Caco-2 (cell line): ENCODE measurements around the gene COL5A1. TPM values are rescaled to one million over a fixed set of nuclear protein-coding genes. Genes with fewer than 3 reads are reported as not detected.
"Not testable (repeated sequence)": the region's sequence is repeated elsewhere in the genome, so short reads cannot be mapped to it uniquely, and the experiment has no call there.

Experiments
- BruUV-seq: library from RNA; stranded (reverse); fragments of 400-500 nt; replicated peaks from 2 replicates; lab custom pipeline; 2021; lab: Mats Ljungman, UMichigan
- CTCF ChIA-PET: fragments of 300-600 bp; sonication (Branson Sonifier 250); formaldehyde crosslinking; loops from one replicate; lab custom pipeline; 2022; ENCODE audit warnings: antibody characterized with exemption; lab: Charles Lee
- POLR2A ChIA-PET: fragments of 300-600 bp; sonication (Branson Sonifier 250); formaldehyde crosslinking; loops from one replicate; lab custom pipeline; 2022; ENCODE audit warnings: antibody characterized with exemption; lab: Charles Lee
- DNase-seq, 2 experiments: peaks; one replicate each; pipeline versions ENCODE4 v3.0.0 to v3.0.0-alpha.2; 2020 to 2022
- H3K27me3 ChIP-seq: replicated peaks from 2 replicates; pipeline ENCODE4 v1.6.0; 2011; ENCODE audit warnings: low read length; ENCODE audit not compliant: control insufficient read depth, insufficient read depth
- H3K36me3 ChIP-seq: 2 replicates; pipeline ENCODE4 v1.5.1; 2011; ENCODE audit warnings: low read length; ENCODE audit not compliant: control insufficient read depth, insufficient read depth
- H3K4me1 ChIP-seq: fragments of 250-450 bp; sonication (Bioruptor Pico); 2 replicates; pipeline ENCODE4 v1.5.1; 2020; ENCODE audit warnings: mild to moderate bottlenecking
- H3K4me3 ChIP-seq: 2 replicates; pipeline ENCODE4 v1.5.1; 2011; ENCODE audit warnings: low read depth, mild to moderate bottlenecking, control low read depth, low read length
- H3K9me3 ChIP-seq: fragments of 250-450 bp; sonication (Bioruptor Pico); 2 replicates; pipeline ENCODE4 v1.5.1; 2020; ENCODE audit warnings: mild to moderate bottlenecking, moderate library complexity
- H3K27ac Mint-ChIP-seq: one replicate; pipeline ENCODE4 v1.8.0; 2022; ENCODE audit warnings: mixed read lengths; ENCODE audit not compliant: unreplicated experiment
- H3K27me3 Mint-ChIP-seq: one replicate; pipeline ENCODE4 v1.8.0; 2022; ENCODE audit warnings: mixed read lengths; ENCODE audit not compliant: insufficient read depth, unreplicated experiment
- H3K36me3 Mint-ChIP-seq: one replicate; pipeline ENCODE4 v1.8.0; 2022; ENCODE audit warnings: mild to moderate bottlenecking, mixed read lengths; ENCODE audit not compliant: insufficient read depth, unreplicated experiment
- H3K4me1 Mint-ChIP-seq: one replicate; pipeline ENCODE4 v1.8.0; 2022; ENCODE audit warnings: low read depth, mixed read lengths; ENCODE audit not compliant: unreplicated experiment
- H3K4me3 Mint-ChIP-seq: one replicate; pipeline ENCODE4 v1.8.0; 2022; ENCODE audit warnings: mild to moderate bottlenecking, moderate library complexity, mixed read lengths; ENCODE audit not compliant: unreplicated experiment
- H3K9me3 Mint-ChIP-seq: one replicate; pipeline ENCODE4 v1.8.0; 2022; ENCODE audit warnings: mixed read lengths; ENCODE audit not compliant: unreplicated experiment
- intact Hi-C: fragments of 100-400 bp; cut with micrococcal nuclease; formaldehyde crosslinking; loops from one replicate; pipeline ENCODE4 v1.10.0; 2022; ENCODE audit not compliant: unreplicated experiment
- total RNA-seq: library from RNA; stranded (reverse); gene quantifications from 2 replicates; pipeline ENCODE4 v1.2.3, GENCODE V29; 2022
- TF ChIP-seq, protein P1 (sequence below), 2 experiments: fragments of 200-600 bp in 1 of 2; IDR thresholded peaks; 1 replicate in 1 of 2; 2 replicates in 1 of 2; pipeline versions ENCODE4 v1.5.1 to v1.8.0; 2011 to 2022; ENCODE audit warnings: antibody characterized with exemption in 1 of 2, control low read depth in 1 of 2, inconsistent platforms in 1 of 2, low read depth in 1 of 2, low read length in 1 of 2, mild to moderate bottlenecking in 1 of 2, moderate library complexity in 1 of 2; ENCODE audit not compliant: insufficient read depth in 1 of 2, severe bottlenecking in 1 of 2, unreplicated experiment in 1 of 2

COL5A1 gene
- total RNA-seq, 1 experiment from 2014 or later = 4.8 TPM

DNA sequence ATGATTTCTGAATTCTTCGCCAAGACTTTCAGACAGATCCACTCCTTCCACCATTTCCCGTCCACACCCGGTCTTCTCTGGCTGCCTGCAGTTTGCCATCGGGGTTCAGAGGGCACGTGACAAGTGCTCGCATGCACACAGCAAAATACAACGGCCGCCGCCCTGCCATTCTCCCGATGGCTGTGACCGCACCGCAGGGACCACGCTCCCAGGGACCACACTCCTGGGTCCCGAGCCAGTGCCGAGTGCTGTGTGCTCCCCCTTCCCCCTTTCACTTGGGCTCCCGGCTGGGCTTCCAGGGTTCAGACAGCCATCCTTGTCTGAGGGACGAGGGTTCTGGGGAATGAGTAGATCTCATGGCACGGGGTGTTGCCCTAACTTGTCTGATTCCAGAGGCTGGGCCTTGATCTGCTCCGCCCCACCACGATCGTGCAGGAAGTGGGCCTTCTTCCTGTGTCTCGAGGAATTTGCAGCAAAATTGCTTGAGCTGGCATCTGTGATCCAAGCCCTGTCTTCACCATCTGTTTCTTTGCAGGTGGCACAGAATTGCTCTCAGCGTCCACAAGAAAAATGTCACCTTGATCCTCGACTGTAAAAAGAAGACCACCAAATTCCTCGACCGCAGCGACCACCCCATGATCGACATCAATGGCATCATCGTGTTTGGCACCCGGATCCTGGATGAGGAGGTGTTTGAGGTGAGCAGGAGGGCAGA is 59.2 kb downstream of the COL5A1 start:
- Histone ChIP-seq H3K9me3 (no peaks in the 10 kb centered on the region), H3K4me3 (no peak overlapping the region), H3K4me1 (no peaks in the 10 kb centered on the region), H3K27me3 (no peaks in the 10 kb centered on the region), H3K36me3 (no peaks in the 10 kb centered on the region)
- H3K4me1 Mint-ChIP-seq = no peaks in the 10 kb centered on the region
- H3K27me3 Mint-ChIP-seq = no peaks in the 10 kb centered on the region
- no peak overlapping the region for H3K4me3 Mint-ChIP-seq
- TF ChIP-seq, protein P1, sequence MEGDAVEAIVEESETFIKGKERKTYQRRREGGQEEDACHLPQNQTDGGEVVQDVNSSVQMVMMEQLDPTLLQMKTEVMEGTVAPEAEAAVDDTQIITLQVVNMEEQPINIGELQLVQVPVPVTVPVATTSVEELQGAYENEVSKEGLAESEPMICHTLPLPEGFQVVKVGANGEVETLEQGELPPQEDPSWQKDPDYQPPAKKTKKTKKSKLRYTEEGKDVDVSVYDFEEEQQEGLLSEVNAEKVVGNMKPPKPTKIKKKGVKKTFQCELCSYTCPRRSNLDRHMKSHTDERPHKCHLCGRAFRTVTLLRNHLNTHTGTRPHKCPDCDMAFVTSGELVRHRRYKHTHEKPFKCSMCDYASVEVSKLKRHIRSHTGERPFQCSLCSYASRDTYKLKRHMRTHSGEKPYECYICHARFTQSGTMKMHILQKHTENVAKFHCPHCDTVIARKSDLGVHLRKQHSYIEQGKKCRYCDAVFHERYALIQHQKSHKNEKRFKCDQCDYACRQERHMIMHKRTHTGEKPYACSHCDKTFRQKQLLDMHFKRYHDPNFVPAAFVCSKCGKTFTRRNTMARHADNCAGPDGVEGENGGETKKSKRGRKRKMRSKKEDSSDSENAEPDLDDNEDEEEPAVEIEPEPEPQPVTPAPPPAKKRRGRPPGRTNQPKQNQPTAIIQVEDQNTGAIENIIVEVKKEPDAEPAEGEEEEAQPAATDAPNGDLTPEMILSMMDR (IDR thresholded peaks at IDR 0.05; ENCODE audit: insufficient read depth in 1 of 2, low read depth in 1 of 2, low read length in 1 of 2, severe bottlenecking in 1 of 2, unreplicated experiment in 1 of 2) = no peak
- no TSS peak for BruUV-seq
- intact Hi-C loops = no loop called here
- DNase-seq = no peak
- no peak overlapping the region for H3K27ac Mint-ChIP-seq
- ChIA-PET POLR2A (no interaction called here), CTCF (no interaction called here)
- no peaks in the 10 kb centered on the region for H3K36me3 Mint-ChIP-seq
- H3K9me3 Mint-ChIP-seq = no peaks in the 10 kb centered on the region

DNA sequence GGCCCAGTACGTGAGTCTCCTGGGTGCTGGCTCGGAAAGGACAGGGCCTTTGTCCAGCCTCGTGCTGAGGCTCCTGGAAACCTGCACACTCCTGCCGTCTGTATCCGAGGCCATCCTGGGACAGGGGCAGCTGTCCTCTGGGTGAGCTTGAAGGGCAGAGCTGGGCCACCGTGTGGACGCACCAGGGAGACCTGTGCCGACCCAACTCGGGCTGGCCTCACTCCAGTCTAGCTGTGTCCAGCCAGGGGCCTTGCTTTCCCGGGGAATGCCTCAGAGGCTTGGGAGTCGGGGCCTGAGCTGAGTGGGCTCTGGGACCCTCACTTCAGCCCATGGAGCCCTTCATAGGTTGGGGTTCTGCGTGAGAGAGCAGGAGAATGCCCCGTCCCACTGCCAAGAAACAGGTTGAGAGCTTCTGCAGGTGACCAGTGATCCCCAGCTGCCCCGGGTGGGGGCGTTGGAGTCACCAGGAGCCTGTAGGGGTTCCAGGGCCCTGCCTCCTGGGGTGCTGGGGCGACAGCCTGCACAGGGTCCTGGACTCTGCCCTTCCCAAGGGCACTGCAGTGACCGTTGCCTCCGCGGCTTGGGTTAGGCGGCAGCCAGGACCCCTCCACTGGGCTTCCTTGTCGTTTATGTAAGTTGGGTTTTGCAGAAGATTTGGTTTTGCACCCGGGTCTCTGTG is 60.1 kb downstream of the COL5A1 start:
- Histone ChIP-seq H3K9me3 (no peaks in the 10 kb centered on the region), H3K36me3 (no peaks in the 10 kb centered on the region), H3K27me3 (no peaks in the 10 kb centered on the region), H3K4me3 (no peak overlapping the region), H3K4me1 (no peaks in the 10 kb centered on the region)
- BruUV-seq = no TSS peak
- intact Hi-C loops = no loop called here
- H3K27ac Mint-ChIP-seq = no peak overlapping the region
- no peaks in the 10 kb centered on the region for H3K9me3 Mint-ChIP-seq
- no peaks in the 10 kb centered on the region for H3K27me3 Mint-ChIP-seq
- DNase-seq = no peak
- no peaks in the 10 kb centered on the region for H3K4me1 Mint-ChIP-seq
- TF ChIP-seq, protein P1 (IDR thresholded peaks at IDR 0.05; ENCODE audit: insufficient read depth in 1 of 2, low read depth in 1 of 2, low read length in 1 of 2, severe bottlenecking in 1 of 2, unreplicated experiment in 1 of 2) = no peak
- ChIA-PET CTCF (no interaction called here), POLR2A (no interaction called here)
- no peaks in the 10 kb centered on the region for H3K36me3 Mint-ChIP-seq
- no peak overlapping the region for H3K4me3 Mint-ChIP-seq

DNA sequence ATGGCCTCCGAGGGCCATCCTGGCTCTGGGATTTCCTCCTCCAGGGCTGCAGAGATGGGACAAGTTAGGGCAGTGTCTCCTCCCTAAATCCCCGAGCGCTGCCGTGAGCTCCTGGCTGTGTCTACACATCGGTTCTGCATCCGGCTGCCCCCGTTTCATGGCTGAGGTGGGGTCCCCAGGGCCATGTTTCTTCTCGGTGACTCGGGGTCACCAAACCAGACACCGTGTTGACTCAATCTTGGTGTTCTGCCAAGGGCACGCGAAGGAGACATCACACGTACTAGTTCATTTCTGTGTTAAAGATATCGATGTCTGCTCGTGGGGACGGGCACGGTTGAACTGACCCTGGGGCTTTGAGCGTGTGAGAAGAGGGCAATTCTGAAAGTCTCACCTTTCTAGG is 60.7 kb downstream of the COL5A1 start:
- Mint-ChIP-seq H3K27me3 (no peaks in the 10 kb centered on the region), H3K4me1 (no peaks in the 10 kb centered on the region), H3K36me3 (no peaks in the 10 kb centered on the region), H3K9me3 (no peaks in the 10 kb centered on the region), H3K27ac (no peak overlapping the region), H3K4me3 (no peak overlapping the region)
- TF ChIP-seq, protein P1 (IDR thresholded peaks at IDR 0.05; ENCODE audit: insufficient read depth in 1 of 2, low read depth in 1 of 2, low read length in 1 of 2, severe bottlenecking in 1 of 2, unreplicated experiment in 1 of 2) = no peak
- ChIA-PET POLR2A (no interaction called here), CTCF (no interaction called here)
- Histone ChIP-seq H3K27me3 (no peaks in the 10 kb centered on the region), H3K36me3 (no peaks in the 10 kb centered on the region), H3K9me3 (no peaks in the 10 kb centered on the region), H3K4me3 (no peak overlapping the region), H3K4me1 (no peaks in the 10 kb centered on the region)
- no peak for DNase-seq
- no TSS peak for BruUV-seq
- intact Hi-C loops = no loop called here

DNA sequence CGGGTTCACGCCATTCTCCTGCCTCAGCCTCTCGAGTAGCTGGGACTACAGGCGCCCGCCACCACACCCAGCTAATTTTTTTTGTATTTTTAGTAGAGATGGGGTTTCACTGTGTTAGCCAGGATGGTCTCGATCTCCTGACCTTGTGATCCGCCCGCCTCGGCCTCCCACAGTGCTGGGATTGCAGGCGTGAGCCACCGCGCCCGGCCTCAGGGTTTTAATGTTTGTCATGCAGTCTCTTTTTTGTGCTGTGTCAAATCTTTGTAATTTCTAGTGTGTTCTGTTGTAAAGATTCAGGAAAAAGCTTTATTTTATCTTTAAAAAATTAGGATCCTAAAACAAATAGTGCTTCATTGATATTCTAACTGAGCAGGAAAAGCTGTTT is 62.1 kb downstream of the COL5A1 start:
- H3K4me3 Mint-ChIP-seq, POLR2A ChIA-PET, DNase-seq, H3K27me3 ChIP-seq, H3K27me3 Mint-ChIP-seq, H3K27ac Mint-ChIP-seq, CTCF ChIA-PET, H3K4me1 ChIP-seq, H3K4me3 ChIP-seq, intact Hi-C loops, BruUV-seq, H3K9me3 Mint-ChIP-seq, H3K36me3 ChIP-seq, H3K9me3 ChIP-seq, H3K4me1 Mint-ChIP-seq, H3K36me3 Mint-ChIP-seq: not testable (repeated sequence)
